HL-60 (cell line): ENCODE results near the gene MBD5.

Experiments
- DNase-seq, 2 experiments: peaks; one replicate each; pipeline ENCODE4 v3.0.0-alpha.2; 2010 to 2020; ENCODE audit warnings: low read depth in 1 of 2, low spot score in 1 of 2
- H3K27ac ChIP-seq: fragments of 250-450 bp; sonication (Bioruptor Pico); replicated peaks from 2 replicates; pipeline ENCODE4 v1.5.1; 2020; ENCODE audit warnings: mild to moderate bottlenecking, moderate library complexity
- H3K27me3 ChIP-seq: fragments of 250-450 bp; sonication (Bioruptor Pico); 2 replicates; pipeline ENCODE4 v1.5.1; 2021; ENCODE audit warnings: mild to moderate bottlenecking, moderate library complexity; ENCODE audit not compliant: insufficient read depth, poor library complexity, severe bottlenecking
- H3K4me3 ChIP-seq: replicated peaks from 2 replicates; pipeline ENCODE4 v1.5.1; 2011; ENCODE audit warnings: mild to moderate bottlenecking, control low read depth, low read length; ENCODE audit not compliant: insufficient read depth
- CTCF ChIP-seq: IDR thresholded peaks from one replicate; pipeline ENCODE4 v1.5.1; 2011; ENCODE audit warnings: low read length, control low read depth, inconsistent platforms; ENCODE audit not compliant: insufficient read depth
- GABPA ChIP-seq: IDR thresholded peaks from 2 replicates; pipeline ENCODE4 v1.6.1; 2012; ENCODE audit warnings: low read depth
- POLR2AphosphoS5 ChIP-seq: IDR thresholded peaks from 2 replicates; pipeline ENCODE4 v1.6.1; 2012; ENCODE audit warnings: low read depth
- REST ChIP-seq: IDR thresholded peaks from 2 replicates; pipeline ENCODE4 v1.6.1; 2012; ENCODE audit warnings: low read depth; ENCODE audit not compliant: insufficient replicate concordance
- SPI1 ChIP-seq: IDR thresholded peaks from 2 replicates; pipeline ENCODE4 v1.6.1; 2012; ENCODE audit warnings: low read depth, mild to moderate bottlenecking, borderline replicate concordance

The MBD5 gene

GRCh38 chr2:148455791-148456190 lies 434.9 kb downstream of the MBD5 start:
- TF ChIP-seq REST = no peak
- TF ChIP-seq CTCF = no peak
- TF ChIP-seq SPI1 = no peak
- no peak for TF ChIP-seq GABPA
- no peak for TF ChIP-seq POLR2AphosphoS5
- no peaks in the 10 kb centered on the region for H3K27me3 ChIP-seq
- no peak for DNase-seq
- H3K27ac ChIP-seq = no peak overlapping the region
- H3K4me3 ChIP-seq = no peak overlapping the region

DNA sequence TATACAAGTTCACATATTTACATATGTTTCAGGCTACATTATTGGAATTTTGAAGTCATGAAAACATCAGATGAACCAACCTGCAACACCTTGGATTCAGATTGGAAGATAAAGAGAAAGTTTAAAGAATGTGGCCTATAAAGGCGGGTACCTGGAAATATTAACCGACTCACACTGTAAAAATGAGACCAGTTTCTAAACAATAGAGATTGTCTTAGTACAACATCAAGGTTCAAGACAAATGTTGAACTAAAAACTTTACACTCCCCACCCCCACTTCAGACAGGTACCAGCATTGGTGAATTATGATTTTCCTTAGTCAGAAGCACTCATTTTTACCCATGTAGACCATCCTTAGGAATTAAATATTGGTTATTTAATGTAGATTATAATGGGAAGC lies 437.3 kb downstream of the MBD5 start:
- Histone ChIP-seq H3K27ac (no peak overlapping the region), H3K27me3 (no peaks in the 10 kb centered on the region), H3K4me3 (no peak overlapping the region)
- TF ChIP-seq SPI1 (no peak), GABPA (no peak), REST (no peak), POLR2AphosphoS5 (no peak), CTCF (no peak)
- DNase-seq = no peak

- DNase-seq = no peak
- TF ChIP-seq SPI1 (no peak), REST (no peak), GABPA (no peak), CTCF (no peak), POLR2AphosphoS5 (no peak)
- no peak overlapping the region for H3K4me3 ChIP-seq
- H3K27ac ChIP-seq = no peak overlapping the region
- H3K27me3 ChIP-seq = no peaks in the 10 kb centered on the region
Measured at GRCh38 chr2:148459377-148459778, 438.5 kb downstream of the MBD5 start.
